A549 (cell line): Measurements from ENCODE around the gene IFRD2. TPM values are rescaled to one million over a fixed set of nuclear protein-coding genes. Genes with fewer than 3 reads are reported as not detected.

Experiments used
- ATOH8 ChIP-seq: fragments of 250-450 bp; sonication (Bioruptor Pico); IDR thresholded peaks from 2 replicates; pipeline ENCODE4 v1.5.0; 2020; ENCODE audit warnings: low read depth, mild to moderate bottlenecking, moderate library complexity
- CBX2 ChIP-seq: fragments of 200-600 bp; sonication (generic); IDR thresholded peaks from 2 replicates; pipeline ENCODE4 v1.6.1; 2016; ENCODE audit warnings: low read depth, mild to moderate bottlenecking, borderline replicate concordance
- CBX8 ChIP-seq: fragments of 200-600 bp; sonication (generic); IDR thresholded peaks from 2 replicates; pipeline ENCODE4 v1.6.1; 2016
- CEBPB ChIP-seq, 2 experiments: fragments of >200 bp in 1 of 2; sonication (Bioruptor Twin) in 1 of 2; formaldehyde crosslinking in 1 of 2; IDR thresholded peaks; 2 replicates each; pipeline ENCODE4 v1.6.1; 2012 to 2016
- CHD4 ChIP-seq: fragments of 200-600 bp; sonication (generic); IDR thresholded peaks from 2 replicates; pipeline ENCODE4 v1.6.1; 2016; ENCODE audit warnings: antibody characterized with exemption, mild to moderate bottlenecking, borderline replicate concordance
- CTCF ChIP-seq: fragments of >200 bp; sonication (Bioruptor Twin); formaldehyde crosslinking; IDR thresholded peaks from 3 replicates; pipeline ENCODE4 v1.5.1; 2016
- EHF ChIP-seq: fragments of 250-450 bp; sonication (Bioruptor Pico); IDR thresholded peaks from 2 replicates; pipeline ENCODE4 v1.5.0; 2020; ENCODE audit warnings: mild to moderate bottlenecking
- EP300 ChIP-seq, 2 experiments: fragments of >200 bp; sonication (Bioruptor Twin); formaldehyde crosslinking; IDR thresholded peaks; 2 replicates in 1 of 2; 3 replicates in 1 of 2; pipeline ENCODE4 v1.6.1; 2016 to 2017
- ESRRA ChIP-seq: fragments of 150-350 bp; IDR thresholded peaks from 2 replicates; pipeline ENCODE4 v1.6.1; 2014; ENCODE audit warnings: mild to moderate bottlenecking, low read length, borderline replicate concordance
- FOSL2 ChIP-seq, 2 experiments: fragments of 450-650 bp in 1 of 2; fragments of >200 bp in 1 of 2; sonication (Bioruptor Twin) in 1 of 2; formaldehyde crosslinking; IDR thresholded peaks; 2 replicates each; pipeline versions ENCODE4 v1.5.0 to v1.6.1; 2016 to 2020; ENCODE audit warnings: mild to moderate bottlenecking in 1 of 2, moderate library complexity in 1 of 2
- HEYL ChIP-seq: fragments of 250-450 bp; sonication (Bioruptor Pico); IDR thresholded peaks from 2 replicates; pipeline ENCODE4 v1.8.0; 2021; ENCODE audit warnings: mild to moderate bottlenecking, moderate library complexity
- HMGXB4 ChIP-seq: fragments of 250-450 bp; sonication (Bioruptor Pico); IDR thresholded peaks from 2 replicates; pipeline ENCODE4 v1.5.0; 2021; ENCODE audit warnings: mild to moderate bottlenecking, moderate library complexity, borderline replicate concordance
- HOXA7 ChIP-seq: fragments of 250-450 bp; sonication (Bioruptor Pico); IDR thresholded peaks from 2 replicates; pipeline ENCODE4 v1.5.0; 2020; ENCODE audit warnings: mild to moderate bottlenecking, moderate library complexity
- HOXB13 ChIP-seq: fragments of 250-450 bp; sonication (Bioruptor Pico); IDR thresholded peaks from 2 replicates; pipeline ENCODE4 v1.5.0; 2020; ENCODE audit warnings: low read depth, mild to moderate bottlenecking, moderate library complexity
- HOXB5 ChIP-seq: fragments of 250-450 bp; sonication (Bioruptor Pico); IDR thresholded peaks from 2 replicates; pipeline ENCODE4 v1.5.0; 2020; ENCODE audit warnings: mild to moderate bottlenecking, moderate library complexity
- JUNB ChIP-seq: fragments of >200 bp; sonication (Bioruptor Twin); formaldehyde crosslinking; IDR thresholded peaks from 2 replicates; pipeline ENCODE4 v1.6.1; 2016
- KDM1A ChIP-seq: fragments of 200-600 bp; sonication (generic); IDR thresholded peaks from 2 replicates; pipeline ENCODE4 v1.6.1; 2016; ENCODE audit warnings: low read depth, mild to moderate bottlenecking
- KDM5A ChIP-seq: fragments of 200-600 bp; sonication (generic); IDR thresholded peaks from 2 replicates; pipeline ENCODE4 v1.6.1; 2016; ENCODE audit warnings: antibody characterized with exemption, mild to moderate bottlenecking
- MAZ ChIP-seq: fragments of 150-350 bp; IDR thresholded peaks from 2 replicates; pipeline ENCODE4 v1.6.1; 2014; ENCODE audit warnings: antibody characterized with exemption, low read depth, low read length, borderline replicate concordance
- PBX3 ChIP-seq: IDR thresholded peaks from 2 replicates; pipeline ENCODE4 v1.6.1; 2012
- POLR2A ChIP-seq: IDR thresholded peaks from 2 replicates; pipeline ENCODE4 v1.6.1; 2012; ENCODE audit warnings: mild to moderate bottlenecking, low read length
- RARB ChIP-seq: fragments of 250-450 bp; sonication (Bioruptor Pico); IDR thresholded peaks from 2 replicates; pipeline ENCODE4 v1.8.0; 2021; ENCODE audit warnings: mild to moderate bottlenecking, moderate library complexity
- SMC3 ChIP-seq: fragments of >200 bp; sonication (Bioruptor Twin); formaldehyde crosslinking; IDR thresholded peaks from 3 replicates; pipeline ENCODE4 v1.6.1; 2018; ENCODE audit warnings: inconsistent platforms
- SREBF2 ChIP-seq: fragments of 450-650 bp; IDR thresholded peaks from 2 replicates; pipeline ENCODE4 v1.6.1; 2014; ENCODE audit warnings: mild to moderate bottlenecking, moderate library complexity
- ZC3H11A ChIP-seq: fragments of 450-650 bp; IDR thresholded peaks from 2 replicates; pipeline ENCODE4 v1.6.1; 2014; ENCODE audit warnings: antibody characterized with exemption, mild to moderate bottlenecking
- ZNF302 ChIP-seq: fragments of 250-450 bp; sonication (Bioruptor Pico); IDR thresholded peaks from 2 replicates; pipeline ENCODE4 v1.9.0; 2021; ENCODE audit warnings: inconsistent platforms, mild to moderate bottlenecking, moderate library complexity
- ZSCAN20 ChIP-seq: fragments of 250-450 bp; sonication (Bioruptor Pico); IDR thresholded peaks from 2 replicates; pipeline ENCODE4 v1.8.0; 2022; ENCODE audit warnings: mild to moderate bottlenecking, moderate library complexity
- polyA plus RNA-seq, 4 experiments: library from polyadenylated mRNA; depleted of rRNA in 3 of 4; stranded (reverse); fragments of >200 nt; fragmentation: RNase III in 1 of 4; extraction: RNeasy Plus Mini Kit Qiagen cat#74134 plus additional on column Dnase treatment in 1 of 4; gene quantifications; 2 replicates in 3 of 4; 3 replicates in 1 of 4; pipeline ENCODE4 v1.2.3, GENCODE V29; 2011 to 2017

IFRD2 gene
- polyA plus RNA-seq, 2 of the 4 experiments (the other 2 are of a cell fraction), result 42.2 to 79.7 TPM

- peak; percentile 54; the same call in 1 of the 2 replicates for TF ChIP-seq PBX3
- TF ChIP-seq RARB (CRISPR knock-in tag), result no peak
- no peak for TF ChIP-seq MAZ
- no peak for TF ChIP-seq KDM1A
- TF ChIP-seq JUNB, result no peak
- TF ChIP-seq KDM5A, result no peak
- TF ChIP-seq HEYL (CRISPR knock-in tag), result no peak
- TF ChIP-seq CHD4, result no peak
- TF ChIP-seq HOXA7 (CRISPR knock-in tag), result no peak
- no peak for TF ChIP-seq CBX8
- no peak for TF ChIP-seq SREBF2
- no peak for TF ChIP-seq CEBPB (IDR thresholded peaks at IDR 0.05)
- TF ChIP-seq ZSCAN20 (CRISPR knock-in tag), result no peak
- no peak for TF ChIP-seq ZC3H11A
- TF ChIP-seq EHF (CRISPR knock-in tag), result no peak
- no peak for TF ChIP-seq CBX2
- no peak for TF ChIP-seq FOSL2 (IDR thresholded peaks at IDR 0.05)
- TF ChIP-seq FOSL2 (CRISPR knock-in tag; IDR thresholded peaks at IDR 0.05), result peak; percentile 26; the same call in 1 of the 2 replicates
- no peak for TF ChIP-seq ZNF302 (CRISPR knock-in tag)
- TF ChIP-seq SMC3, result peak; percentile 79
- no peak for TF ChIP-seq HMGXB4 (CRISPR knock-in tag)
- TF ChIP-seq EP300 (IDR thresholded peaks at IDR 0.05), result no peak
- no peak for TF ChIP-seq ESRRA
- peak; percentile 50 for TF ChIP-seq POLR2A
- no peak for TF ChIP-seq HOXB13
- no peak for TF ChIP-seq ATOH8 (CRISPR knock-in tag)
- TF ChIP-seq CTCF, result peak; percentile 83
- TF ChIP-seq HOXB5, result no peak
These were observed 31.9 kb downstream of the IFRD2 start (continued) for GRCh38 chr3:50260027-50260941.
